Hematopoietic multipotent progenitor cell treated with erythropoietin and hydrocortisone succinate and interleukin-3 and kit ligand, for 17 days (in vitro differentiated cells): Measurements from ENCODE around the gene MYO1F.
"Not testable (repeated sequence)": the region's sequence is repeated elsewhere in the genome, so short reads cannot be mapped to it uniquely, and the experiment has no call there.

Experiments
- DNase-seq: peaks from one replicate; pipeline ENCODE4 v3.0.0-alpha.2; 2015; ENCODE audit warnings: low spot score

Gene MYO1F

DNA sequence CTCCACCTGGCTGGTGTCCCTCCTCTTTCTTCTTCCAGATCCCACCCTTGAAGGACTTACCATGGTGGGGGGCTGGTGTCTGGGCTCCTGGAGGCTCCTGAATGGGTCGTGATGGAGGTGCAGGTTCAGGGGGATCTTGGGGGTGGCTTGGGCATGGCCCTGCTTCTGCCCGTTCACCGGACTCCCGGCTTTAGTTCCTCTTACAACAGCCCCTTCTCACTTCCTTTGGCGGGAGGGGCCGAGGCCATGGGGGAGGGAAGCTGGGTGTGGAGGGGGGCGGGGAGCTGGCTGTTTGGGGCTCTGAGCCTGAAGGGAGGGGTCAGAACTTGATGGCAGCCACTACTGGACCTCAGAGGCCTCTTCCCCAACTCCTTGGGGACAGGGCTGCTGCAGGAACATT, at the start of gene MYO1F:
TSS of gene MYO1F (minus strand) at position 196 of the 400 bp plus-strand sequence. CDS start at position 63, 133 bp downstream.
- DNase-seq, result no peak

DNA sequence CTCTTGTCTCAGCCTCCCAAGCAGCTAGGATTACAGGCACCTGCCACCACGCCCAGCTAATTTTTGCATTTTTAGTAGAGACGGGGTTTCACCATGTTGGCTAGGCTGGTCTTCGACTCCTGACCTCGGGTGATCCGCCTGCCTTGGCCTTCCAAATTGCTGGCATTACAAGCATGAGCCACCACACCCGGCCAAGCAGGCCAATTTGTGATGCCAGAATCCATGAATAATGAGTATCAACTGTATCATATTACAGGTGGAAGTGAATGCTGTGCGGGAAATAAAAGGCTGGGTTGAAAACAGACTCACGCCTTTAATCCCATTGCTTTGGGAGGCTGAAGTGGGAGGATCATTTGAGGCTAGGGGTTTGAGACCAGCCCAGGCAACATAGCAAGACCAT, 49.6 kb upstream of the MYO1F start:
- DNase-seq, result no peak

DNA sequence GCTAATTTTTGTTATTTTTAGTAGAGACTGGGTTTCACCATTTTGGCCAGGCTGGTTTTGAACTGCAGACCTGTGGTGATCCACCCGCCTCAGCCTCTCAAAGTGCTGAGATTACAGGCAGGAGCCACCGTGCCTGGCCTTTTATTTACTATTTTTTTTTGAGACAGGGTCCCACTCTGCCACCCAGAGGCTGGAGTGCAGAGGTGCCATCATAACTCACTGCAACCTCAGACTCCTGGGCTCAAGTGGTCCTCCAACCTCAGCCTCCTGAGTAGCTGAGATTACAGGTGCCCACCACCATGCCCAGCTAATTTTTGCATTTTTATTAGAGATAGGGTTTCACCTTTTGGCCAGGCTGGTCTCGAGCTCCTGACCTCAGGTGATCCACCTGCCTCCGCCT, 45.6 kb upstream of the MYO1F start:
- not testable (repeated sequence) for DNase-seq

DNA sequence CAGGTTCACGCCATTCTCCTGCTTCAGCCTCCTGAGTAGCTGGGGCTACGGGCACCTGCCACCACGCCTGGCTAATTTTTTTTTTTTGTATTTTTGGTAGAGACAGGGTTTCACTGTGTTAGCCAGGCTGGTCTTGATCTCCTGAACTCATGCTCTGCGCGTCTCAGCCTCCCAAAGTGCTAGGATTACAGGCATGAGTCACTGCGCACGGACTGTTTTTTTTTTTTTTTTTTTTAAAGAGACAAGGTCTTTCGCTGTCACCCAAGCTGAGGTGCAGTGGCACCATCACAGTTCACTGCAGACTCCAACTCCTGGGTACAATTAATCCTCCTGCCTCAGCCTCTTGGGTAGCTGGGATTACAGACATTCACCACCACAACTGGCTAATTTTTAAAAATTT, 41.5 kb upstream of the MYO1F start:
- DNase-seq, result no peak

DNA sequence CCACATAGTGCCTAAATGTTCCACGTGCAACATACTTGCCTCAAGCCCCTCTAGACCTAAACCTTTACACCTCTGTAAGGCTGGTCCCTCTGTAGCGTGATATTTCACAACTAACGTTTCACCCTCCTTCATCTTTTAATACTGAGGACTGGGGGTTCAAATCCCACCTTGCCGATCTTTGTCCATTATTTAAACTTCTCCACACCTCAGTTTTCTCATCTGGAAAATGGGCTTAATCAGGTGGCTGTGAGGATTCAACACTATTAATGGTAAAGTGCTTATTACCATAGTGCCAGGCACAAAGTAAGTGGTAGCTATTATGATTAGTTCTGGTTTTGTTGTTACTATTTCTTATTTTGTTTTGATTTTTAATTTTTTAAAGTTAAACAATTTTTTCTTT, 40.7 kb upstream of the MYO1F start:
- DNase-seq, result no peak

DNA sequence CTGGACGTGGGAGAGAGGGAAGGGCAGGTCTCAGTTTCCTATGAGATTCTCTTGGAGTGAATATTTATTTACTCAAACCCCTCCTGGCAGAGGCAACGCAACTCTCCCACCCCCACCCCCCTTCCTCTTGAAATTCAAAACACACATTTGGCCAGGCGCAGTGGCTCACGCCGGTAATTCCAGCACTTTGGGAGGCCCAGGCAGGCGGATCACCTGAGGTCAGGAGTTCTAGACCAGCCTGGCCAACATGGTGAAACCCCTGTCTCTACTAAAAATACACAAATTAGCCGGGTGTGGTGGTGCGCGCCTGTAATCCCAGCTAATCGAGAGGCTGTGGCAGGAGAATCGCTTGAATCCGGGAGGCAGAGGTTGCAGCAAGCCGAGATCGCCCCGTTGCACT, 40.1 kb upstream of the MYO1F start:
- not testable (repeated sequence) for DNase-seq

DNA sequence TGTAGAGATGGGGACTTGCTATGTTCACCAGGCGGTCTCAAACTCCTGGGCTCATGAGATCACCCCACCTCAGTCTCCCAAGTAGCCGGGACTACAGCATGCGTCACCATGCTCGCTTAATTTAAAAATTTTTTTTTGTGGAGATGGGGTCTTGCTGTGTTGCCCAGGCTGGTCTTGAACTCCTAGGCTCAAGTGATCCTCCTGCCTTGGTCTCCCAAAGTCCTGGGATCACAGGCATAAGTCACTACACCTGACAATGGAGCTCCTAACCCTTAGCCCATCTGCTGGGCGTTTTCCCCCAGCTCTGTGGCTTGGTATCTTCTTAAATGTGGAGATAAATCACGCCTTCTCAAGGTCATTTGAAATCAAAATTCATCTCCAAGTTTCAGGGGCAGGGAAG, 39.6 kb upstream of the MYO1F start:
- no peak for DNase-seq

DNA sequence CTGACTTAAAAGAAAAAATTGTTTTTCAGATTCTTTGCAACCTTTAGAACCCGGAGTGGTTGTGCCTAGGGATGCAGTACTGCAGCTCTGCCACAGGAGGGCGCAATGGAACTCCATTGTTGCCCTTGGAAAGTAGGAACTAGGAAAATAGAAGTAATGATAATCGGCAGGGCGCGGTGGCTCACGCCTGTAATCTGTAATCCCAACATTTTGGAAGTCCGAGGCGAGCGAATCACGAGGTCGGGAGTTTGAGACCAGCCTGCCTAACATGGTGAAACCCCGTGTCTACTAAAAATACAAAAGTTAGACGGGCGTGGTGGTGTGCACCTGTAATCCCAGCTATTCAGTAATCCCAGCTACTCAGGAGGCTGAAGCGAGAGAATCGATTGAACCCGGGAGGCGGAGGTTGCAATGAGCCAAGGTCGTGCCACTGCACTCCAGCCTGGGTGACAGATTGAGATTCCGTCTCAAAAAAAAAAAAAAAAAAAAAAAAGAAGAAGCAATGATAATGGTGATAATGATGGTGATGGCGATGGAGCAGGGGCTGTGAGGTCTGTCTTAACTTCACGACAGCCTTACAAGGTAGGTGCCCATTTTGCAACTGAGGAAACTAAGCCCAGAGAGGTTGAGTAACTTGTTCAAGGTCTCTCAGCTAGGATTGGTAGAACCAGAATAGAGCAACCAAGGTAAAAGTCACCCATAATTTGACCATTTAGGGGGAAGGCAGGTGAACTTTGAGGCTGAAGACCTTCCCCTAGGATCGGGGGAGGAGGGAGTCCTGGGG, 38.8 kb upstream of the MYO1F start:
- peak; percentile 24 for DNase-seq

DNA sequence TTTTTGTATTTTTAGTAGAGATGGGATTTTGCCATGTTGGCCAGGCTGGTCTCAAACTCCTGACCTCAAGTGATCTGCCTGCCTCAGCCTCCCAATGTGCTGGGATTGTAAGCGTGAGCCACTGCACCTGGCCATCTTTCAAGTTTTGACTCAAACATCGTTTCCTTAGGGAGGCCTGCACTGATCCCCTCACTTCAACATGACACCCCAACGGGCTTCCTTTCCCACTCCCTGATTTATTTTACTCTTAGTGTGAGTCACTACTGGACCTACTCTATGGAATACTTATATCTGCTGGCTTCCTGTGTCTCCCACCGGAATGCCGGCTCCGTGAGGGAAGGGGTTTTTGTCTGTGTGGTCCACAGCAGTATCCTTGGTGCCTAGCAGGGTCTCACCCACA, 37.8 kb upstream of the MYO1F start:
- no peak for DNase-seq

DNA sequence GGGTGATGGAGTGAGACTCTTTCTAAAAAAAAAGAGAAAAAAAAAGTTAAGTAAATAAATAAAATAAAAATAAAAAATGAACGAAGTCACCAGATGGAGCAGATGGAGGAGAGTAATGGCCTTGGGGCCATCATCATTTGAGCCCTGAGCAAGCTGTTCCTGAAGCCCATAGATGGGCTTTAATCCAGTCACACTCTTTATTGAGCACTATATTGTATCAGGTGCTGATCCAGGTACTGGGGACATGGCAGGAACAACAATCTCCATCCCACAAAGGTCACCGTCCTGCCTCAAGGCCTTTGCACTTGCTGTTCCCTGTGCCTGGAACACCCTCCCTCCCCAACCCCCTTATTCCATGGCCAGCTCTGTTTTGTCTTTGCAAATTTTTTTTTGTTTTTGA, 37.2 kb upstream of the MYO1F start:
- DNase-seq, result no peak

DNA sequence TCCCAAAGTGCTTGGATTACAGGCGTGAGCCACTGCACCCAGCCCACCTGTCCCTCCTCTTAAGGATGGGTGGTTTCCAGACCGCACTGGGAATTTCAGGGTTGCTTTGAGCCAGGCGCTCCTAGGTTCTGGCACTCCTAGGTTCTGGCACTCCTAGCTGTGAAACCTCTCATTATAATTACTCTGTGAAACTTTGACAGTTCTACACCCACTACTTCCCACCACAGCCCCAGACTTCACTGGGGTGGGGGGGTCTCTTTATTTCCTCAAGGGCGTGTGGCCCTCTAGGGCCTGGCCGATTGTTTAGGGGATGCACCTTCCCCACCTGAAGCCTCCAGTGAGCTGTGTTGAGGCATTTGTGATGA, 35.5 kb upstream of the MYO1F start:
- DNase-seq, result no peak

DNA sequence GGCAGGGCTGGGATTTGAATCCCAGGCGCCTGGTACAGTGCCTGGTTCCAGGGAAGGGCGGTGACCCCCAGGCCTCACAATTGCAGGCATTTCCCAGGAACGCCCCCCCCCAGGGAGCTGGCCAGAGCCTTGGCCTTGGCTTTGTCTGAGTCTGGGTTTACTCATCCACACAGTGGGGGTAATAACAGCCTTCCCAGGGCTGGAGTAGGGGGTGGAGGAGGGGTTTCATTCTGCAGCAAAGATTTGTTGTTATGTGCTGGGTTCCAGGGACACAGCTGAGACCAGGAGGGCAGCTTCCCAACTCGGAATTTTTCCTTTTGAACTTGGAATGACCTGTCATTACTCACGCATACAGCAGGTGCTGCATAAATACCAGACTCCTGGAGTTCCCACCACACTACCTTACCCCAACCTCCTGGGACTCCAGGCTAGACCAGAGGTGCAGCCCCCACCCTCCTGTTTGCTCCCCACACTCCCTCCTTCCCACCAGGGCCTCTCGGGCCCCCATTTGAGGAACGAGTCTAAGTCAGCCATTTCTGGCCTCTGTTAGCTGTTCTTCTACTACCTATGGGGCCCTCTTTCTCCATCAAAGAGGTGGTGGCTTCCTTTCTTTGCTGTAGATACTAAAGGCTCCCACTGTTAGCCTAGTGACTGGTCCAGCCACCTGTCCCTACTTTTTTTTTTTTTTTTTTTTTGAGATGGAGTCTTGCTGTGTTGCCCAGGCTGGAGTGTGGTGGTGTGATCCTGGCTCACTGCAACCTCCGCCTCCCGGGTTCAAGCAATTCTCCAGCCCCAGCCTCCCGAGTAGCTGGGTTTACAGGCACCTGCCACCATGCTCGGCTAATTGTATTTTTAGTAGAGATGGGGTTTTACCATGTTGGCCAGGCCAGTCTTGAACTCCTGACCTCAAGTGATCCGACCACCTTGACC, 34.9 kb upstream of the MYO1F start:
- no peak for DNase-seq

DNA sequence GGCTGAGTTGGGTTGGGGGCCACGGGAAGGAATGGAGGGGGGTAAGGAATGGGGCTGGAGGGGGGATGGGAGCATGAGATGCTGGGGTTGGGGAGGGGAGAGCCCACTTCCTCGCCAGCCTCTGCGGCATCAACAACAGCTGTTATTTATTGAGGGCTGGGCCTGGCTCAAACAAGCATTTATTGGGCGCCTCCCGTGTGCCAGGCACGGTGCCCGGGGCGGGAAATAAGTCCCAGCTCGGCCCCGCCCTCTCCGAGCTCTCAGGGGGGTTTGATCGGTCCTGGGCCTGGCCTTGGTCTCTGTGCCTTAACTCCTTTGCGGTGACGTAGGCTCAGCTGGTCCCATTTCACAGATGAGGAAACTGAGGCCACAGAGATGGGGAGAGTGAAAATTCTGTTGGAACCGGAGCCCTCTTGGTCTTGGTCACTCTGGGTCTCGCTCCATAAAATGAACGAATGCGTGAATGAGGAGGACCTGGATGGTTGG, 34.2 kb upstream of the MYO1F start:
- no peak for DNase-seq

DNA sequence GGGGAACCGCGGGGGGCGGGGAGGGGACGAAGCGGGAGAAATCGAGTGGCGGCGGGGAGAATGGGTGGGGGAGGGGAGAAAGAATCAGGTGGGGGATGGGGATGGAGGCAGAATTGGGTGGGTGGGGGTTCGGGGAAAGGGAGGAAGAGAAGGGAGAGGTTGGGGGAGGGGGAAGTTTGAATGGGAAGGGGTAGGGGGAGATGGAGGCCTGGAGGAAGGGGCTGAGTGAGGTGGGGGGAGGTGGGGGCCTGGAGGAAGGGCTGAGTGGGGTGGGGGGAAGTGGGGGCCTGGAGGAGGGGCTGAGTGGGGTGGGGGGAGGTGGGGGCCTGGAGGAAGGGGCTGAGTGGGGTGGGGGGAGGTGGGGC, 33.7 kb upstream of the MYO1F start:
- DNase-seq, result no peak

DNA sequence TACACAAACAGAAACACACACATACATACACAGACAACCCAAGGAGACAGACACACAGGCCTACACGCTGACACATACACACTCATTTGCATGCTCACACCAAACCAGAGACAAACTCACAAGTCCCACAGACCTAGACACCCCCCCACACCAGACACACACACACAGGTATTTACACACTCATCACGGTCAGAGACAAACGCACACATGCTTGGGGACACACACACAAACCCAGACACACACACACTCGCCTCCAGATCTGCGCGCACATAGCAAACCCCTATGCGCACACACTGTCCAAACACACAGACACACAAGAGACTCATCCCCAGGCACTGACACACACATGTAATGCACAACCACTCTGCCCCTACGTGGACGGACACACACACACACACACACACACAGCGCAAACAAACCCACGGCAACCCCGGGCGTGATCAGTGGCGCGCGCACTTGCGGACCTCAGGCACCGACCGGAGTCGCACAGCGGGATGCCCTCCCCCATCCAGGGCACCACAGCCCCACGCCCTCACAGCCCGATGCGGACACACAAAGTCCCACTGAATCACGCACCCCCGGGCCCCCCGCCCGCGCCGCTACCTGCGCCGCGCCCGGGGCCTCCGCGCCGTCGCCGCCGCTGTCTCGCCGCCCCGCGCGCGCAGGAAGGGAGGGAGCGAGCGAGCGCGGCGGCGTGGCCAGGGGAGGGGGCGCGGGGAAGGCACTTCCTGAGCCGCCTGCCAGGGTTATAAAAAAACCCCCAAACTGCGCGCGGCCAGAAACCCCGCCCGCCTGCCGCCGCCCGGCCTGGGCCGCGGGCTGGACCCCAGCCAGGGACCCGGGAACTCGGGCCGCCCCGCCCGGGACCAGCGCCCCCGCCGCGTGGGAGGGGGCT, 33.0 kb upstream of the MYO1F start, which contains the start of gene ADAMTS10:
TSS of gene ADAMTS10 (minus strand) at position 675 of the 895 bp plus-strand sequence. CDS start 5,005 bp downstream, outside the sequence.
- no peak for DNase-seq

DNA sequence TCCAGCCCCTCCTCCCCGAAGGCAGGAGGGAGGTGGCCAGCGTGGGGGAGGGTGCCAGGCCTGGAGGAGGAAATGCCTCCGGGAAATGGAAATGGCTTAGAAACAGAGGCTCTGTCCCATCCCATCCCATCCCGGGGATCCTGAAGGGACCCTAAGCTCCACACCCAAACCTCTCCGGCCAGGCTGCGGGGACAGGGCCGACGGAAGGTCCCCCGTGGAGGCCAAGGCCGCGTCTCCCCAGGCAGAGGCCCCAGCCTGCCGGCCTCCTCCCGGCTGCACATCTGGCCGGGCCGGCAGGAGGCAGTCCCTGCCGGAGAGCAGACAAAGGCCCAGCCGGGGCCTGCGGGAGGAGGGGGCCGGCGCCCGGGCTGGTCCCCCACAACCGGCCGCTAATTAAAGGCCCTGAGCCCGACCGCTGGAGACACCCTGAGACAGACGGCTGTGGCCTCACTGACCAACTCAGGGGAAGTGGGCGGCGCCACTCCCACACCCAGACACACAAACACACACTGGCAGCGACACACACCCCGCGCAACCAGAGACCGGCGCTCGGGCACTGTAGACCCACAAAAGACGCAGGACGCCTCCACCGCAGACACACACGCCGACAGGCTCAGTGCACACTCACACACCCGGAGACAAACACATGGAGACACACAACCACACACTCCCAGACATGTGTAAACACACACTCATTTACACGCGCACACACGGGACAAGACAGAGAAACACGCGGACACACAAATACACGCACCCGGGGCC, 32.2 kb upstream of the MYO1F start:
- no peak for DNase-seq

DNA sequence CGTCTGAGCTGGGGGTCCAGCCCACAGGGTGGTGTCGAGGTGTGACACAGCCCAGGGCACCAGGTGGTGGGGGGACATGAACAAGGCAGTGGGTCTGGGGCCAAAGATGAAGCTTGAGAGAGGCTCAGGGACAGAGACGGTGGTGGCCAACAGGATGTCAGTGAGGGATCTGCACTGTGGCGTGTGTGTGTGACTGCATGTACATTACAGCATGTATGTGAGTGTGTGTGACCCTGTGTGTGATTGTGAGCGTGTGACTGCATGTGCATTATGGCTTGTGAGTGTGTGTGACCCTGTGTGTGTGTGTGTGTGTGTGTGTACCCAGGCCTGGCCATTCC, 31.7 kb upstream of the MYO1F start:
- DNase-seq, result no peak

DNA sequence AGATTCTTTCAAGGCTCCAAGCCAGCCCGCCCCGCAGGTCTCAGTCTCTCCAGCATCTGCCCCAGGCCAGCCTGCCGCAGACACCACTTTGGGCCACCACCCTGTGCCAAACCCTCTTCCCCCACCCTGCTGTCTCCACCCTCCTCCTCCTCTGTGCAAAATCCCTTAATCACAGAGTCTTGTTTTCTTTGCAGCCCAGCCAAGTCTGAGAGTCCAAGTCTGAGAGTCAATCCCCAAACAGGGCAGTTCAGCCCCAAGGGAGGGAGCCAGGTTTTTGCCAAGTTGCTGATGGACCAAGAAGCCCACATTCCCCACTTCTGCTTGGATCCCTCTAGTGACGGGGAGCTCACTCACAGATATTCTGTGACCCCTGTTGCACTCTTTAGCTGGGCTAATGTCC, 30.1 kb upstream of the MYO1F start:
- no peak for DNase-seq

DNA sequence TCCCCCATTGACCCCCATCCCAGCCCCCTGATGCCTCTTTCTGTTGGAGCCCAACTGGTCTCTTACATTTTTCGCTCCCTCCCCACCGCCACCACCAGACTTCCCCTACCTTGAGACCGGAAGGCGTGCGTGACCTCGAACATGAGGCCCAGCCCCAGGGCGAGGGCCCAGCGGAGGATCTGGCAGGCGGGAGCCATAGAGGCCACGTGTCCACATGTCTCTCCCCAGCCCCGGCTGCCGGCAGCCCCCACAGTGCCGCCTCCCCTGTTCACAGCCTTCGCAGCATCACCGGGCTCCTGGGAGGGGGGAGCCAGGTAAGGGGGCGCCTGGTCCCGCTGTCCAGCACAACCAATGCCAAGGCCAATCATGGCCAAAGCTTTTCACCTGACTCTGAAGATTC, 28.3 kb upstream of the MYO1F start:
- no peak for DNase-seq

DNA sequence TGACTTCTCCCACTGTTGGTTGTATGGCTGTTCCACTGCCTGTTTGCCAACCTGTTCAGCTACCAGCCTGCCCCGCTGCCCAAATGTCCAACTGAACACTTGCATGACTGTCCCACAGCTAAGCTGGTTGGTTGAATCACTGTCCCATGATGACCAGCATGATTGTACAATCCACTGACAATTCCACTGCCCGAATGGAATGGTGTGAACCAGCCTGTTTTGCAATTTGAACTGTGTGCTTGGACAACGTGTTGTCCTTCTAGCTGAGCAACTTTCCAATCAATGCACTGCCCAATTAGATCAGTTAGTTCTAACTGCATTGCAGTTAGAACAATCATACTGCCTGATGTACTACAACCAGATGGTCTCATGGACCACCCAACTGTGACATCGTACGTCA, 24.6 kb upstream of the MYO1F start:
- no peak for DNase-seq

DNA sequence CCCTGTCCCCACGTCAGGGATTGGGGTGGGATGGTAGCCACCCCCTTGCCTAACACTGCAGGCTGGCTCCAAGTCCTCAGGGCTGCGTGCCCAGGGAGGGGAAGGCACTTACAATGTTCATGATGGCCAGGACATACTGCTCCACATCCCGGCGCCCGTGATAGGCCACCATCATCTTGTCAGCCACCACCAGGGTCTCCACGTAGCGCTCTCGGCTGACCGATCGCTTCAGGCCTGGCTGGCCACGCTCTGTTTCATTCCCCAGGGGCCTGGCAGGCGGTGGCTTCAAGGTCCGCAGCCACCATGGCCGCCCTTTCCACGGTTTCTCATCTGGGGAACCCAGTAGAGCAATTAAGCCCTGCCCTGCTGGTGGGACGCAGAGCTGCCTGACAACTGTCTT, 23.6 kb upstream of the MYO1F start:
- no peak for DNase-seq
